SK-N-SH treated with all-trans-retinoic acid at 6 μM for 48 hours (cell line): ENCODE measurements around the gene ANKRD65.

Experiments used
- RARB ChIP-seq: fragments of 250-450 bp; sonication (Bioruptor Pico); IDR thresholded peaks from 2 replicates; pipeline ENCODE4 v1.8.0; 2021; ENCODE audit warnings: mild to moderate bottlenecking, moderate library complexity
- SNAI2 ChIP-seq: fragments of 250-450 bp; sonication (Bioruptor Pico); IDR thresholded peaks from 2 replicates; pipeline ENCODE4 v1.5.0; 2020; ENCODE audit warnings: mild to moderate bottlenecking, moderate library complexity
- ZFP30 ChIP-seq: fragments of 450-650 bp; formaldehyde crosslinking; IDR thresholded peaks from 2 replicates; pipeline ENCODE4 v1.5.0; 2022; ENCODE audit warnings: mild to moderate bottlenecking, moderate library complexity

DNA sequence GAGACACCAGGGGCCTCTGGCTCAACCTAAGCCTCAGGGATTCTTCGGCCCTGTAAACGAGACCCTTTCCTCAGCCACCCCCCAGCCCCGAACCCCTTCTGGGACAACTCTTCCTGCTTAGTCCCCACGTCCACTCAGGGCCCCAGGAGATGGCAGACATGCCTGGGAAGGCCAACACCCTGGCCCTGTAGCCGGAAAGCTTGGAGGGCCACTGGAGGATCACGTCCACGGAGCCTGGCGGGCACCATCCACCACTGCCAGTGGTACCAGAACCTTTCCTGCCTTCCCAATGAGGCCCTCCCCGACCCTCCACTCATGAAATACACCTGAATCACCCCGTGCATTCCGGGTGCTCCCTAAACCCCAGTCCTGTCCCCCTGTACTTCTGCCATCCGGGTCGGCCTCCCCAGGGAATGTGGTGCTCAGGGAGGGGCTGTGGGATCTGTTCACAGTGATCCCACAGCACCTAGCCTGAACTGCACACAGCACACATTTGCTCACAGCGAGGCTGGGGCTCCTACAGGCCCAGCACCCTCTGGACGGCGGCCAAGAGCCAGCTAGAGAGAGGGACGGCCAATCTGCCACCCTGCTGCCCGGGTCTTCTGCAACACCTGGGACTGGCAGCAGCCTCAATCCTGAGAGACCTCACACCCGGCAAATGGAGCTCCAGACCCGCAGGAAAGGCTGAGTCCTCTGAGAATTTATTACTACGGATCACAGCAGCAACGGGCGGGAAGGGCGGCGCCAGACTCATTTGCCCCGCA is 47.8 kb downstream of the ANKRD65 start:
- TF ChIP-seq RARB (CRISPR knock-in tag) (no peak), SNAI2 (CRISPR knock-in tag) (no peak), ZFP30 (CRISPR knock-in tag) (no peak)
